Psoas muscle (tissue), 8 donors: ENCODE results near the gene XG. TPM values are rescaled to one million over a fixed set of nuclear protein-coding genes. Genes with fewer than 3 reads are reported as not detected.
"Not testable (repeated sequence)": the region's sequence is repeated elsewhere in the genome, so short reads cannot be mapped to it uniquely, and the experiment has no call there.

Experiments used
- ATAC-seq, 4 donors: fragments of 200-7000 bp; cut with Tn5 transposase; one replicate each; pipeline ENCODE4 v1.9.1; 2020; ENCODE audit warnings: moderate library complexity in 3 of 4, mild to moderate bottlenecking in 2 of 4
- DNase-seq, 2 donors: peaks; one replicate each; pipeline ENCODE4 v3.0.0-alpha.2; 2020
- H3K27ac ChIP-seq: fragments of 200-600 bp; one replicate; pipeline ENCODE4 v1.8.0; 2022
- H3K27me3 ChIP-seq, 3 donors: fragments of 200-600 bp in 1 of 3; one replicate each; pipeline versions ENCODE4 v1.6.1 to v1.8.0; 2013 to 2022; ENCODE audit warnings: low read length in 2 of 3, mild to moderate bottlenecking in 2 of 3, moderate library complexity in 1 of 3; ENCODE audit not compliant: insufficient read depth in 3 of 3
- H3K36me3 ChIP-seq, 2 donors: fragments of 200-600 bp in 1 of 2; one replicate each; pipeline versions ENCODE4 v1.6.1 to v1.8.0; 2013 to 2022; ENCODE audit warnings: low read depth in 1 of 2, mild to moderate bottlenecking in 1 of 2, moderate library complexity in 1 of 2; ENCODE audit not compliant: insufficient read depth in 1 of 2
- H3K4me1 ChIP-seq: fragments of 200-600 bp; one replicate; pipeline ENCODE4 v1.8.0; 2022
- H3K4me3 ChIP-seq: fragments of 200-600 bp; one replicate; pipeline ENCODE4 v1.8.0; 2022; ENCODE audit warnings: mild to moderate bottlenecking
- H3K9me3 ChIP-seq: fragments of 200-600 bp; one replicate; pipeline ENCODE4 v1.8.0; 2022
- whole genome bisulfite sequencing, 3 donors: extraction: QIAGEN DNeasy Blood & Tissue Kit; methylation state at CpG; one replicate each; pipeline versions ENCODE4 v1.1.6 to v1.1.7; 2013; 5-methylcytosine and 5-hydroxymethylcytosine counted together
- intact Hi-C, 2 donors: fragments of 100-400 bp; cut with DNase I; formaldehyde crosslinking; loops; one replicate each; pipeline versions ENCODE4 v1.11.0 to v1.14.2; 2022
- polyA plus RNA-seq, 3 donors: library from polyadenylated mRNA; stranded (reverse); fragments of 200-250 nt; gene quantifications; one replicate each; pipeline ENCODE4 v1.2.3, GENCODE V29; 2013
- total RNA-seq, 4 donors: library from RNA; stranded (reverse); fragmentation: NEBNext Ultra II Directional in 2 of 4; extraction: Animal tissue kit (Norgen Biotek cat#: 25700) in 2 of 4; gene quantifications; one replicate each; pipeline versions ENCODE4 v1.2.1 to v1.2.4, GENCODE V29; 2021 to 2023
- TF ChIP-seq, protein P1 (sequence below): fragments of 200-600 bp; IDR thresholded peaks from one replicate; pipeline ENCODE4 v1.8.0; 2022; ENCODE audit warnings: antibody characterized with exemption
- donor health status: healthy with polysubstance abuse.
- donor health status: DM: no; HTN: no; CAD: no; lungs with moderate emphysema.
- donor health status: Bipolar disorder and iron deficiency.
- donor health status: healthy.
- donor health status: DM: yes; HTN: yes; CAD: no.
- donor health status: DM: no; HTN: no; CAD: no.
- donor health status: DM: no; HTN: no; CAD: no.
- donor health status: DM: yes; HTN: yes; CAD: no.

XG gene
- total and polyA plus RNA-seq, 7 donors, result 0.29 to 3.5 (median 0.52) TPM

DNA sequence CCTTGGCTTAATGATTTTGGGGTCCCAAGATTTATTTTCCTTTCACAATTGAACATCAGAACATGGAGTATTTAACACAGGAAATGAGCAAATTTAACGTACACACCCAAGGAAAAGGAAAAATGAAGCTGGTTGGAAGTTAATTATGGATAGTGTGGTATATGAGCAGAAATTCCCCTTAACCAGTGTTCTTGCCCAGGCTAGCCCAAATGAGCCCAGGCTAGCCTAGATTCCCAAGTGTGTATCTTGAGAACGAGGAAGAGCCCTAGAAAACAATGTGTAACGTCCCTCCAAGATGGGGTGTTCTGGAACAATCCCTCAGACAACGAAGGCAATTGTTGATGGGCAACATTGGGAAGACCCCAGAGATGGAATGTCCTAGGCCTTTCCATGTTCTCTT is 33.7 kb downstream of the XG start:
- no peak overlapping the region for H3K4me3 ChIP-seq
- no peaks in the 10 kb centered on the region for H3K36me3 ChIP-seq
- DNase-seq, result no peak
- no peak overlapping the region for H3K27ac ChIP-seq
- intact Hi-C loops, result no loop called here
- TF ChIP-seq, protein P1, sequence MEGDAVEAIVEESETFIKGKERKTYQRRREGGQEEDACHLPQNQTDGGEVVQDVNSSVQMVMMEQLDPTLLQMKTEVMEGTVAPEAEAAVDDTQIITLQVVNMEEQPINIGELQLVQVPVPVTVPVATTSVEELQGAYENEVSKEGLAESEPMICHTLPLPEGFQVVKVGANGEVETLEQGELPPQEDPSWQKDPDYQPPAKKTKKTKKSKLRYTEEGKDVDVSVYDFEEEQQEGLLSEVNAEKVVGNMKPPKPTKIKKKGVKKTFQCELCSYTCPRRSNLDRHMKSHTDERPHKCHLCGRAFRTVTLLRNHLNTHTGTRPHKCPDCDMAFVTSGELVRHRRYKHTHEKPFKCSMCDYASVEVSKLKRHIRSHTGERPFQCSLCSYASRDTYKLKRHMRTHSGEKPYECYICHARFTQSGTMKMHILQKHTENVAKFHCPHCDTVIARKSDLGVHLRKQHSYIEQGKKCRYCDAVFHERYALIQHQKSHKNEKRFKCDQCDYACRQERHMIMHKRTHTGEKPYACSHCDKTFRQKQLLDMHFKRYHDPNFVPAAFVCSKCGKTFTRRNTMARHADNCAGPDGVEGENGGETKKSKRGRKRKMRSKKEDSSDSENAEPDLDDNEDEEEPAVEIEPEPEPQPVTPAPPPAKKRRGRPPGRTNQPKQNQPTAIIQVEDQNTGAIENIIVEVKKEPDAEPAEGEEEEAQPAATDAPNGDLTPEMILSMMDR, result no peak
- H3K27me3 ChIP-seq, result no peaks in the 10 kb centered on the region
- H3K9me3 ChIP-seq, result no peaks in the 10 kb centered on the region
- 72 to 81% (median 80%) methylated on average over 4 of the region's 4 CpGs for WGBS, 3 donors
- ATAC-seq, result no peak
- H3K4me1 ChIP-seq, result no peaks in the 10 kb centered on the region

DNA sequence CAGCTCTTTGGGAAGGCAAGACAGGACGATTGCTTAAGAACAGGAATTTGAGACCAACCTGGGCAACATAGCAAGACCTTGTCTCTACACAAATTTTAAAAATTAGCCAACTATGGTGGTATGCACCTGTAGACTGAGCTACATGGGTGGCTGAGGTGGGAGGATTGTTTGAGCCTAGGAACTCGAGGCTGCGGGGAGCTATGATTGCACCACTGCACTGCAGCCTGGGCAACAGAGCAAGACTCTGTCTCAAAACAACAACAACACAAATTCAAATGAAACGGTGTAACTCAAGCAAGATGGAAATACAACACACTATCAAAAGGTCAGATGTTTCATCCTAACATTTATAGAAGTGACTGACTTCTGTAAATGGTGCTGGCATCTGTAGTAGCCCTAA is 37.1 kb downstream of the XG start:
- Histone ChIP-seq H3K27me3 (peaks cover 0 to 3% (median 0%) of the 10 kb centered on the region in 3 donors), H3K36me3 (no peaks in the 10 kb centered on the region), H3K27ac (no peak overlapping the region), H3K4me1 (no peaks in the 10 kb centered on the region), H3K9me3 (no peaks in the 10 kb centered on the region), H3K4me3 (no peak overlapping the region)
- 76 to 82% (median 80%) methylated on average over 4 of the region's 4 CpGs for WGBS, 3 donors
- TF ChIP-seq, protein P1, result no peak
- intact Hi-C loops, result no loop called here
- no peak for DNase-seq
- ATAC-seq, result no peak

DNA sequence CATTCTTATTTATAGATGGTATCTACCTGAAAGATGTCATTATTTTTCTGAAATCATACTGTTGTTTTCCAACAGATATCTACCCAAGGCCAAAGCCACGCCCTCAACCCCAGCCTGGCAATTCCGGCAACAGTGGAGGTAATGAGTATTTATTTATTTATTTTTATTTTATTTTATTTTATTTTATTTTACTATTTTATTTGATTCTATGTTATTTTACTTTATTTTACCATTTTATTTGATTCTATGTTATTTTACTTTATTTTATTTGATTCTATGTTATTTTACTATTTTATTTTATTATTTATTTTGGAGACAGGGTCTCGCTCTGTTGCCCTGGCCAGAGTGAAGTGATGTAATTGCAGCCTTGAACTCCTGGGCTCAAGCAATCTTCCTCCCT is 37.7 kb downstream of the XG start:
- ATAC-seq (no peak), DNase-seq (no peak)
- H3K9me3 ChIP-seq, result no peaks in the 10 kb centered on the region
- H3K27ac ChIP-seq, result no peak overlapping the region
- H3K4me3 ChIP-seq, result no peak overlapping the region
- intact Hi-C loops, result no loop called here
- TF ChIP-seq, protein P1, result no peak
- H3K36me3 ChIP-seq, result no peaks in the 10 kb centered on the region
- WGBS, 3 donors, result 94 to 98% (median 95%) methylated on average over 3 of the region's 3 CpGs
- no peaks in the 10 kb centered on the region for H3K4me1 ChIP-seq
- H3K27me3 ChIP-seq, result peaks cover 0 to 3% (median 0%) of the 10 kb centered on the region in 3 donors

DNA sequence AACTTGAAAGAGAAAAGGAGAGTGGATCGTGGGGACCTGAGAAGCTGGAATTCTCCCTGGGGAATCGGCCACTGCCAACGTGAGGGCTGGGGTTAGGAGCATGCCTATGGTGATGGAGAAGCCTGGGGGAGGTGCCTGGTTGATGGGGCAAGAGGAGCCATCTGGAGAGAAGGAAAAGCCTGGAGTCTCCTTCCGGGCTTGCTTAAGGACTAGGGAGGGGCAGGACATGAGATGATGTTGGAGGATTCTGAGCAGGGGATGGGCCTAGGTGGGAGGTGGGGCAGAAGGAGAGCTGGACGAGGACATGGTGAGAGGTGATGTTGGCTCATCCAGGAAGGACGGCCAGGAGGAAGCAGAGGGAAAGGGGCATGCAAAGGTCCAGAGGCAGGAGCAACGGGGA is 41.9 kb downstream of the XG start:
- H3K9me3 ChIP-seq, result no peaks in the 10 kb centered on the region
- no peaks in the 10 kb centered on the region for H3K4me1 ChIP-seq
- TF ChIP-seq, protein P1, result no peak
- H3K36me3 ChIP-seq, result no peaks in the 10 kb centered on the region
- no peak for ATAC-seq
- DNase-seq, result no peak
- 50 to 67% (median 59%) methylated on average over 2 to 7 of the region's 7 CpGs for WGBS, 3 donors
- intact Hi-C loops, result no loop called here
- peaks cover 0 to 7% (median 0%) of the 10 kb centered on the region in 3 donors for H3K27me3 ChIP-seq
- H3K27ac ChIP-seq, result no peak overlapping the region
- H3K4me3 ChIP-seq, result no peak overlapping the region

DNA sequence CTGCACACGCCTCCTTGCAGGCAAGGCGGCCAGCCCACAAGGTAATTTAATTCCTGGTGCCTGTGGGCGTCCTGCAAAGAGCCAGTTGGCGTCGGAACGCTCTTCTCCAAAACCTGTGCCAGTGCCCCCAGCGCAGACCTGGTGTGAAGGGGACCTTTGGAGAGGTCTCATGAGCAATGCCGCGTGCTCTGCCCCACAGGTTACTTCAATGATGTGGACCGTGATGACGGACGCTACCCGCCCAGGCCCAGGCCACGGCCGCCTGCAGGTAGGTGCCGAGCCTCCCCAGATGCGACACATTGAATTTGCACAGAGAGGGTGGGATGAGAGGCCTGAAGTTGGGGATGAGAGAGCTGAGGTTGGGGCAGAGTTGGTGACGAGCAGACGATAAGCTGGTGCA is 42.5 kb downstream of the XG start:
- Histone ChIP-seq H3K4me3 (no peak overlapping the region), H3K9me3 (no peaks in the 10 kb centered on the region), H3K27me3 (peaks cover 0 to 7% (median 0%) of the 10 kb centered on the region in 3 donors), H3K36me3 (no peaks in the 10 kb centered on the region), H3K27ac (no peak overlapping the region), H3K4me1 (no peaks in the 10 kb centered on the region)
- TF ChIP-seq, protein P1, result no peak
- intact Hi-C loops, result no loop called here
- ATAC-seq (no peak), DNase-seq (no peak)
- WGBS, 3 donors, result 88 to 91% (median 89%) methylated on average over 17 to 19 of the region's 19 CpGs

DNA sequence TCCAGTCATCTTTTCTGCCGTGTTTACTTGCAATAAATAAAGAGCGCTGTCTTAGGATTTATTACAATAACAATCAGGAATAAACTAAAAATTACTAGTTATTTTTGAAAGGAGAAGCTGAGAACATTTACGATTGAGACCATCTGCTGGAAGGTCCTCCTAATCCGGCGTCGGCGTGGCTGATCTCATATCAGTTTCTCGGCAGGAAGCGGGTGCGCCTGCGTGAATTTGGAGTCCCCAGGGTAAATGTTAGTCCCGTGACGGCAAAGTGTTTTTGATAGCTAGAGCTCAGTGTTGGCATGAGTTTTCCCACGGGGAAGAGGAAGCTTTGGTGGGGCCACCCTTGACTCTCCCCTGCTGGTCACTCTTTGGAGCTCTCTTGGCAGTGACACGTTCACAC is 45.0 kb downstream of the XG start:
- H3K27ac ChIP-seq, H3K36me3 ChIP-seq, DNase-seq, H3K4me3 ChIP-seq, intact Hi-C loops, H3K27me3 ChIP-seq, H3K4me1 ChIP-seq, H3K9me3 ChIP-seq, ATAC-seq: not testable (repeated sequence)
- 35 to 46% (median 36%) methylated on average over 14 to 15 of the region's 15 CpGs for WGBS, 3 donors
